ENCODE measurements around the gene RNF11.
A peak's percentile ranks its signal among the peaks of the same experiment; 100 is the strongest.
"Not testable (repeated sequence)": the region's sequence is repeated elsewhere in the genome, so short reads cannot be mapped to it uniquely, and the experiment has no call there.

RNF11 gene

DNA sequence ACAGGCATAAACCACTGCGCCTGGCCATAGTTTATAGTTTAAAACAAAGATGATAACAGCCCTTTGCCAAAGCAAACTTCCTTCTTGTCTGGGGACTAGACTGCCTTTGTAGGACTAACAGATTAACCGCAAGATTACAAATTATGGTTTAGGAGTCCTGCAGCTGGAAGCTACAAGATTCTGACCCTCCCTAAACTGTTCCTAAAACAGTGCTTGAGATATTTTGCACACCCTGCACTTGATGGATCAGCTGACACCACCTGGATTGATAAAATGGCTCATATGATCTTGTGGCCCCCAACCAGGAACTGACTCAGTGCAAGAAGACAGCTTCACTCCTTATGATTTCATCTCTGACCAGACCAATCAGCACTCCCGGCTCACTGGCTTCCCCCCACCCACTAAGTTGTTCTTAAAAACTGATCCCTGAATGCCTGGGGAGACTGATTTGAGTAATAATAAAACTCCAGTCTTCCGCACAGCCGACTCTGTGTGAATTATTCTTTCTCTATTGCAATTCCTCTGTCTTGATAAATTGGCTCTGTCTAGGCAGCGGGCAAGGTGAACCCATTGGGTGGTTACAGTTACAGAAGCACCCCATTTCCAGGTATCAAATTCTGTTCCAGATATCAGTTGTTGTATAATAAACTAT is 13.8 kb upstream of the RNF11 start:
- Histone ChIP-seq H3K9me3 (ENCODE audit: severe bottlenecking) (no peaks in the 10 kb centered on the region), H3K27me3 (ENCODE audit: insufficient read depth, low read depth, severe bottlenecking) (no peaks in the 10 kb centered on the region), H3K4me3 (ENCODE audit: low read depth, low read length) (no peak overlapping the region), H3K36me3 (no peaks in the 10 kb centered on the region), H3K27ac (no peak overlapping the region)
- no peak for TF ChIP-seq CTCF (IDR thresholded peaks at IDR 0.05; ENCODE audit: low read depth, low read length)
- no peak for DNase-seq

DNA sequence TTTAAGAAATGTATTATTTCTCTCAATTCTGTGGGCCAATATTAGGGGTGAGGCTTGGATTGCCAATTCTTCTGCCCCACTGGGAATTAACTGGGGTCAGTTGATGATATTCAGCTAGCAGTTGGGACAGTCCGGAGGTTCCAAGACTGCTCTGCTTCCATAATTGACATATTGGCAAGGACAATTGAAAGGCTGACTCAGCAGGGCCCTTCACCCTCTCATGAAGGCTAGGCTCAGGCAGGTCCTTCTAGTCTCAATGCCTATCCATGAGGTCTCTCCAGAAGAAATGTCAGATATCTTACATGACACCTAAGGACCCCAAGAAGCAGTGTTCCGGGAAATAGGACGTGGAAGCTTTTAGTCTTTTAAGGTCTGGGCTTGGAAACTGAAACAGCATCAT is 13.3 kb upstream of the RNF11 start:
- Histone ChIP-seq H3K27me3 (ENCODE audit: insufficient read depth, low read depth, severe bottlenecking) (no peaks in the 10 kb centered on the region), H3K27ac (no peak overlapping the region), H3K36me3 (no peaks in the 10 kb centered on the region), H3K4me3 (ENCODE audit: low read depth, low read length) (no peak overlapping the region), H3K9me3 (ENCODE audit: severe bottlenecking) (no peaks in the 10 kb centered on the region)
- TF ChIP-seq CTCF (IDR thresholded peaks at IDR 0.05; ENCODE audit: low read depth, low read length): no peak
- no peak for DNase-seq

DNA sequence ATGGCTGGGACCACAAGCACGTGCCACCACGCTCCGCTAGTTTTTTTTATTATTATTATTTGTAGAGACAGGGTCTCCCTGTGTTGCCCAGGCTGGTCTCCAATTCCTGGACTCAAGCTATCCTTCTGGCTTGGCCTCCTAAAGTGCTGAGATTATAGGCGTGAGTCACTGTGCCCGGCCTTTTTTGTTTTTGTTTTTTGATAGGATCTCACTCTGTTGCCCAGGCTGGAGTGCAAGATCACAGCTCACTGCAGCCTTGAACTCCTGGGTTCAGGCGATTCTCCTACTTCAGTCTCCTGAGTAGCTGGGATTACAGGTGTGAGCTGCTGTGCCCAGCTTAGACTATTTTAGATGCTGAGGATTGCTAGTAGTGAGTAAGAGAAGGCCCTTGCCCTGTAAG is 11.8 kb upstream of the RNF11 start:
- no peak for TF ChIP-seq CTCF (IDR thresholded peaks at IDR 0.05; ENCODE audit: low read depth, low read length)
- no peak for DNase-seq
- Histone ChIP-seq H3K4me3 (ENCODE audit: low read depth, low read length) (no peak overlapping the region), H3K9me3 (ENCODE audit: severe bottlenecking) (no peaks in the 10 kb centered on the region), H3K27me3 (ENCODE audit: insufficient read depth, low read depth, severe bottlenecking) (no peaks in the 10 kb centered on the region), H3K36me3 (no peaks in the 10 kb centered on the region), H3K27ac (no peak overlapping the region)

DNA sequence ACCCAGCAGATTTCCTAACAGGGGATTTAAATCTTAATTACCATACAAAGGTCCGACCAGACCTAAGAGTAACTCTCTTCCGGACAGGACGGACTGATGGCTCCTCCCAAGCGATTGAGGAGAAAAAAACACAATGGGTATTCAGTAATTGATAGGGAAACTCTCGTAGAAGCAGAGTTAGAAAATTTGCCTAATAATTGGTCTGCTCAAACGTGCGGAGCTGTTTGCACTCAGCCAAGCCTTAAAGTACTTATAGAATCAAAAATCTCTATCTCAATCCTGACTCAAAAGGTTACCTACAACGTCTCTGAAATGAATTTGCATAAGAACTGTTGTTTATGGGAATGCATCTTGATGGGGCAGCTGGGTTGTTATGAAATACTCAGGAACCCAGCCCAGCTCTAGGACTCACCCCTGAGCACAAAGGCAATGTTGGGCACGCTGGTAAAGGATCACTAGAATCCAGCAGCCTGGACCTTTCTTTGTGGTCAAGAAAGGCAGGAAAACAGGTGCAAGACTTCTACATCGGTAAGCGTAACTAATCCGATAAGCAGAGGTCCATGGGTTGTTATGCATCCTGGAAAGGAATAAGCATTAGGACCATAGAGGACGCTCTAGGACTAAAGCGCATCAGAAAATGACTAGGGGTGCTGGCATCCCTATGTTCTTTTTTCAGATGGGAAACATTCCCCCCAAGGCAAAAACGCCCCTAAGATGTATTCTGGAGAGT is 8.7 kb upstream of the RNF11 start:
- peak overlapping the region; percentile 43 for H3K27ac ChIP-seq
- DNase-seq: peak; percentile 56
- not testable (repeated sequence) for H3K4me3 ChIP-seq (ENCODE audit: low read depth, low read length); H3K36me3 ChIP-seq; H3K27me3 ChIP-seq (ENCODE audit: insufficient read depth, low read depth, severe bottlenecking); H3K9me3 ChIP-seq (ENCODE audit: severe bottlenecking)
- TF ChIP-seq CTCF (IDR thresholded peaks at IDR 0.05; ENCODE audit: low read depth, low read length): peak; percentile 23; the same call in 1 of the 2 replicates

DNA sequence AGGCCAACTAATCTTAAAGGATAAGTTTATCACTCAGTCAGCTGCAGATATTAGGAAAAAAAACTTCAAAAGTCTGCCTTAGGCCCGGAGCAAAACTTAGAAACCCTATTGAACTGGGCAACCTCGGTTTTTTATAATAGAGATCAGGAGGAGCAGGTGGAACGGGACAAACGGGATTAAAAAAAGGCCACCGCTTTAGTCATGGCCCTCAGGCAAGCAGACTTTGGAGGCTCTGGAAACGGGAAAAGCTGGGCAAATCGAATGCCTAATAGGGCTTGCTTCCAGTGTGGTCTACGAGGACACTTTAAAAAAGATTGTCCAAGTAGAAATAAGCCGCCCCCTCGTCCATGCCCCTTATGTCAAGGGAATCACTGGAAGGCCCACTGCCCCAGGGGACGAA is 7.6 kb upstream of the RNF11 start:
- H3K4me3 ChIP-seq (ENCODE audit: low read depth, low read length); H3K27me3 ChIP-seq (ENCODE audit: insufficient read depth, low read depth, severe bottlenecking); DNase-seq; H3K9me3 ChIP-seq (ENCODE audit: severe bottlenecking); H3K36me3 ChIP-seq; H3K27ac ChIP-seq: not testable (repeated sequence)

- TF ChIP-seq CTCF (IDR thresholded peaks at IDR 0.05; ENCODE audit: low read depth, low read length): no peak
- Histone ChIP-seq H3K27ac (no peak overlapping the region), H3K4me3 (ENCODE audit: low read depth, low read length) (no peak overlapping the region), H3K27me3 (ENCODE audit: insufficient read depth, low read depth, severe bottlenecking) (no peaks in the 10 kb centered on the region), H3K9me3 (ENCODE audit: severe bottlenecking) (no peaks in the 10 kb centered on the region), H3K36me3 (no peaks in the 10 kb centered on the region)
- no peak for DNase-seq
Measured at GRCh38 chr1:51230501-51231078, 5.5 kb upstream of the RNF11 start.

Measured in WERI-Rb-1 (cell line).